ENCODE data around the gene VASP. TPM values are rescaled to one million over a fixed set of nuclear protein-coding genes. Genes with fewer than 3 reads are reported as not detected.

Gene VASP
- total and polyA plus RNA-seq, 9 of the 15 experiments (the other 6 are each of a cell fraction or from before 2014, with no cell fraction given), result 16.7 to 261 (median 112) TPM

- TF ChIP-seq, protein P1, sequence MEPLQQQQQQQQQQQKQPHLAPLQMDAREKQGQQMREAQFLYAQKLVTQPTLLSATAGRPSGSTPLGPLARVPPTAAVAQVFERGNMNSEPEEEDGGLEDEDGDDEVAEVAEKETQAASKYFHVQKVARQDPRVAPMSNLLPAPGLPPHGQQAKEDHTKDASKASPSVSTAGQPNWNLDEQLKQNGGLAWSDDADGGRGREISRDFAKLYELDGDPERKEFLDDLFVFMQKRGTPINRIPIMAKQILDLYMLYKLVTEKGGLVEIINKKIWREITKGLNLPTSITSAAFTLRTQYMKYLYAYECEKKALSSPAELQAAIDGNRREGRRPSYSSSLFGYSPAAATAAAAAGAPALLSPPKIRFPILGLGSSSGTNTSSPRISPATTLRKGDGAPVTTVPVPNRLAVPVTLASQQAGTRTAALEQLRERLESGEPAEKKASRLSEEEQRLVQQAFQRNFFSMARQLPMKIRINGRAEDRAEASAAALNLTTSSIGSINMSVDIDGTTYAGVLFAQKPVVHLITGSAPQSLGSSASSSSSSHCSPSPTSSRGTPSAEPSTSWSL (CRISPR knock-in tag; IDR thresholded peaks at IDR 0.05; ENCODE audit: borderline replicate concordance), result no peak
- no peak for TF ChIP-seq ZNF77 (CRISPR knock-in tag; IDR thresholded peaks at IDR 0.05)
- peak; percentile 98 for TF ChIP-seq NRF1 (conservative IDR thresholded peaks at IDR 0.05 in 1 of 2, IDR thresholded peaks at IDR 0.05 in 1 of 2)
- no peak for TF ChIP-seq PHF20 (IDR thresholded peaks at IDR 0.05; ENCODE audit: partially characterized antibody)
- TF ChIP-seq SPI1 (IDR thresholded peaks at IDR 0.05; ENCODE audit: borderline replicate concordance, low read depth, low read length), result no peak
- TF ChIP-seq FOSL1 (tag; conservative IDR thresholded peaks at IDR 0.05), result peak; percentile 71
- TF ChIP-seq LCOR (CRISPR knock-in tag; IDR thresholded peaks at IDR 0.05), result peak; percentile 52; the same call in 1 of the 2 replicates
- TF ChIP-seq ZNF398 (CRISPR knock-in tag; IDR thresholded peaks at IDR 0.05), result no peak
- peak; percentile 69 for TF ChIP-seq SUPT5H (IDR thresholded peaks at IDR 0.05)
- no peak for TF ChIP-seq ZC3H8 (IDR thresholded peaks at IDR 0.05)
- TF ChIP-seq ZNF134 (CRISPR knock-in tag; conservative IDR thresholded peaks at IDR 0.05), result no peak
- no peak for TF ChIP-seq C11orf30 (IDR thresholded peaks at IDR 0.05; ENCODE audit: low read depth)
- TF ChIP-seq XRCC4 (IDR thresholded peaks at IDR 0.05; ENCODE audit: extremely low read depth, insufficient read depth, insufficient read length), result no peak
- TF ChIP-seq SNRNP70 (optimal IDR thresholded peaks at IDR 0.05; ENCODE audit: low read depth, low read length), result no peak
- TF ChIP-seq SETDB1 (IDR thresholded peaks at IDR 0.05; ENCODE audit: low read length), result no peak
- peak; percentile 56 for TF ChIP-seq E2F8 (IDR thresholded peaks at IDR 0.05; ENCODE audit: low read depth, partially characterized antibody)
- TF ChIP-seq NBN (IDR thresholded peaks at IDR 0.05; ENCODE audit: low read depth), result 0 out of 2 replicates have a peak, but pooled peaks have one; percentile 23
- TF ChIP-seq, protein P2, sequence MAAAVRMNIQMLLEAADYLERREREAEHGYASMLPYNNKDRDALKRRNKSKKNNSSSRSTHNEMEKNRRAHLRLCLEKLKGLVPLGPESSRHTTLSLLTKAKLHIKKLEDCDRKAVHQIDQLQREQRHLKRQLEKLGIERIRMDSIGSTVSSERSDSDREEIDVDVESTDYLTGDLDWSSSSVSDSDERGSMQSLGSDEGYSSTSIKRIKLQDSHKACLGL (CRISPR knock-in tag; IDR thresholded peaks at IDR 0.05; ENCODE audit: borderline replicate concordance, poor library complexity, severe bottlenecking), result no peak
- no peak for TF ChIP-seq ATF6 (CRISPR knock-in tag; IDR thresholded peaks at IDR 0.05)
- TF ChIP-seq PCBP2 (IDR thresholded peaks at IDR 0.05; ENCODE audit: low read depth, low read length, poor library complexity, severe bottlenecking), result no peak
- no peak for TF ChIP-seq ZNF354B (CRISPR knock-in tag; IDR thresholded peaks at IDR 0.05)
These were observed 39.7 kb upstream of the VASP start, which contains the start of gene FOSB (continued) for GRCh38 chr19:45467456-45468158.

All from K562 (cell line).